Esophagus muscularis mucosa (tissue), 3 donors: ENCODE results near the gene MPP1.

Experiments
- POLR2AphosphoS5 ChIP-seq, 2 donors: sonication (generic); formaldehyde crosslinking; IDR thresholded peaks; one replicate each; pipeline ENCODE4 v1.6.1; 2017; ENCODE audit warnings: antibody characterized with exemption in 2 of 2
- TF ChIP-seq, protein P1 (sequence below), 3 experiments: fragments of 200-600 bp in 2 of 3; fragments of 450-650 bp in 1 of 3; sonication (generic) in 2 of 3; IDR thresholded peaks; one replicate each; pipeline ENCODE4 v1.5.1; 2017 to 2019; ENCODE audit warnings: antibody characterized with exemption in 3 of 3, mild to moderate bottlenecking in 2 of 3, moderate library complexity in 1 of 3

DNA sequence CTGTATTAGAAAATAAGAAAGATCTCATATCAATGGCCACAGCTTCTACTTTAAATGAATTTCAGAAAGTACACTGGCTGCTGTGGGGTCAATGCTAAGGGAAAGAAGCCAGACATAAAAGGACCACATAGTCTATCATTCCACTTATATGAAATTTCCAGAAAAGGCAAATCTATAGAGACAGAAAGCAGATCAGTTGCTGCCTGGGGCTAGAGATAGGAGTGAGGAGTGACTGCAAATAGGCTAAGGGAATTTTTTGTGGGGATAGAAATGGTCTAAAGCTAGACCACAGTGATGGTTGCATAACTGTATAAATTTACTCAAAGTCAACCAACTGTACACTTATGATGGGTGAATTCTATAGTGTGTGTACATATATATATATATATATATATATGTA is 62.7 kb downstream of the MPP1 start:
- TF ChIP-seq, protein P1, sequence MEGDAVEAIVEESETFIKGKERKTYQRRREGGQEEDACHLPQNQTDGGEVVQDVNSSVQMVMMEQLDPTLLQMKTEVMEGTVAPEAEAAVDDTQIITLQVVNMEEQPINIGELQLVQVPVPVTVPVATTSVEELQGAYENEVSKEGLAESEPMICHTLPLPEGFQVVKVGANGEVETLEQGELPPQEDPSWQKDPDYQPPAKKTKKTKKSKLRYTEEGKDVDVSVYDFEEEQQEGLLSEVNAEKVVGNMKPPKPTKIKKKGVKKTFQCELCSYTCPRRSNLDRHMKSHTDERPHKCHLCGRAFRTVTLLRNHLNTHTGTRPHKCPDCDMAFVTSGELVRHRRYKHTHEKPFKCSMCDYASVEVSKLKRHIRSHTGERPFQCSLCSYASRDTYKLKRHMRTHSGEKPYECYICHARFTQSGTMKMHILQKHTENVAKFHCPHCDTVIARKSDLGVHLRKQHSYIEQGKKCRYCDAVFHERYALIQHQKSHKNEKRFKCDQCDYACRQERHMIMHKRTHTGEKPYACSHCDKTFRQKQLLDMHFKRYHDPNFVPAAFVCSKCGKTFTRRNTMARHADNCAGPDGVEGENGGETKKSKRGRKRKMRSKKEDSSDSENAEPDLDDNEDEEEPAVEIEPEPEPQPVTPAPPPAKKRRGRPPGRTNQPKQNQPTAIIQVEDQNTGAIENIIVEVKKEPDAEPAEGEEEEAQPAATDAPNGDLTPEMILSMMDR (IDR thresholded peaks at IDR 0.05), result no peak
- no peak for TF ChIP-seq POLR2AphosphoS5 (IDR thresholded peaks at IDR 0.05)
